Measurements from ENCODE around the gene WDR19.

WDR19 gene

GRCh38 chr4:39233783-39234182, 51.5 kb downstream of the WDR19 start:
- TF ChIP-seq YY1 (IDR thresholded peaks at IDR 0.05; ENCODE audit: low read depth) (no peak), EP300 (IDR thresholded peaks at IDR 0.05; ENCODE audit: borderline replicate concordance) (no peak), REST (IDR thresholded peaks at IDR 0.05; ENCODE audit: low read depth) (no peak), MAX (IDR thresholded peaks at IDR 0.05) (no peak), USF1 (IDR thresholded peaks at IDR 0.05) (no peak)

- TF ChIP-seq USF1 (IDR thresholded peaks at IDR 0.05) (no peak), EP300 (IDR thresholded peaks at IDR 0.05; ENCODE audit: borderline replicate concordance) (no peak), CEBPB (IDR thresholded peaks at IDR 0.05) (no peak), RAD21 (IDR thresholded peaks at IDR 0.05; ENCODE audit: low read depth) (no peak), ZBTB7A (IDR thresholded peaks at IDR 0.05; ENCODE audit: low read depth) (no peak), EGR1 (IDR thresholded peaks at IDR 0.05) (no peak), NFIC (IDR thresholded peaks at IDR 0.05) (no peak), FOXM1 (IDR thresholded peaks at IDR 0.05; ENCODE audit: borderline replicate concordance, low read depth) (no peak), TAF1 (IDR thresholded peaks at IDR 0.05; ENCODE audit: low read depth) (no peak), CREB1 (IDR thresholded peaks at IDR 0.05; ENCODE audit: low read depth) (no peak), TCF12 (IDR thresholded peaks at IDR 0.05; ENCODE audit: low read depth) (no peak), MAX (IDR thresholded peaks at IDR 0.05) (no peak), REST (IDR thresholded peaks at IDR 0.05; ENCODE audit: low read depth) (no peak), TEAD4 (IDR thresholded peaks at IDR 0.05) (no peak)
Measured at GRCh38 chr4:39235021-39235420, 52.7 kb downstream of the WDR19 start.

GRCh38 chr4:39235696-39236095, 53.4 kb downstream of the WDR19 start:
- TF ChIP-seq EGR1 (IDR thresholded peaks at IDR 0.05) (no peak), TEAD4 (IDR thresholded peaks at IDR 0.05) (no peak), YY1 (IDR thresholded peaks at IDR 0.05; ENCODE audit: low read depth) (no peak)

GRCh38 chr4:39237179-39237578, 54.9 kb downstream of the WDR19 start:
- no peak for TF ChIP-seq FOXM1 (IDR thresholded peaks at IDR 0.05; ENCODE audit: borderline replicate concordance, low read depth)
- TF ChIP-seq USF1 (IDR thresholded peaks at IDR 0.05): peak; percentile 72

- TF ChIP-seq TEAD4 (IDR thresholded peaks at IDR 0.05) (no peak), CREB1 (IDR thresholded peaks at IDR 0.05; ENCODE audit: low read depth) (no peak), YY1 (IDR thresholded peaks at IDR 0.05; ENCODE audit: low read depth) (no peak), FOXM1 (IDR thresholded peaks at IDR 0.05; ENCODE audit: borderline replicate concordance, low read depth) (no peak), REST (IDR thresholded peaks at IDR 0.05; ENCODE audit: low read depth) (no peak), ZBTB7A (IDR thresholded peaks at IDR 0.05; ENCODE audit: low read depth) (no peak), EGR1 (IDR thresholded peaks at IDR 0.05) (no peak), RAD21 (IDR thresholded peaks at IDR 0.05; ENCODE audit: low read depth) (no peak), TCF12 (IDR thresholded peaks at IDR 0.05; ENCODE audit: low read depth) (no peak), NFIC (IDR thresholded peaks at IDR 0.05) (no peak), USF1 (IDR thresholded peaks at IDR 0.05) (no peak), TAF1 (IDR thresholded peaks at IDR 0.05; ENCODE audit: low read depth) (no peak), EP300 (IDR thresholded peaks at IDR 0.05; ENCODE audit: borderline replicate concordance) (no peak), CEBPB (IDR thresholded peaks at IDR 0.05) (no peak), MAX (IDR thresholded peaks at IDR 0.05) (no peak)
Measured at GRCh38 chr4:39243462-39243861, 61.1 kb downstream of the WDR19 start.

Measured in Ishikawa (cell line).